Smooth muscle cell (in vitro differentiated cells): ENCODE data around the gene KCNH5. TPM values are rescaled to one million over a fixed set of nuclear protein-coding genes. Genes with fewer than 3 reads are reported as not detected.

ENCODE experiments used
- DNase-seq: peaks from one replicate; lab custom pipeline; 2025; ENCODE audit not compliant: unreplicated experiment; lab: John Stamatoyannopoulos, UW
- H2AFZ ChIP-seq: fragments of 200-600 bp; sonication (generic); 2 replicates; pipeline ENCODE4 v1.6.0; 2016; ENCODE audit warnings: antibody characterized with exemption, low read depth, mild to moderate bottlenecking
- H3F3A ChIP-seq: fragments of 200-600 bp; sonication (generic); 2 replicates; pipeline ENCODE4 v1.6.0; 2017; ENCODE audit warnings: antibody characterized with exemption, low read depth
- H3K27ac ChIP-seq: fragments of 200-600 bp; sonication (generic); 2 replicates; pipeline ENCODE4 v1.5.1; 2016; ENCODE audit warnings: low read depth, mild to moderate bottlenecking
- H3K27me3 ChIP-seq: fragments of 200-600 bp; sonication (generic); 2 replicates; pipeline ENCODE4 v1.6.1; 2016; ENCODE audit warnings: low read depth, mild to moderate bottlenecking
- H3K36me3 ChIP-seq: fragments of 200-600 bp; sonication (generic); 2 replicates; pipeline ENCODE4 v1.5.1; 2016; ENCODE audit warnings: low read depth
- H3K4me1 ChIP-seq: fragments of 200-600 bp; sonication (generic); 2 replicates; pipeline ENCODE4 v1.5.1; 2016; ENCODE audit warnings: low read depth
- H3K4me2 ChIP-seq: fragments of 200-600 bp; sonication (generic); 2 replicates; pipeline ENCODE4 v1.6.0; 2016; ENCODE audit warnings: mild to moderate bottlenecking
- H3K4me3 ChIP-seq: fragments of 200-600 bp; sonication (generic); 2 replicates; pipeline ENCODE4 v1.5.1; 2016; ENCODE audit warnings: mild to moderate bottlenecking
- H3K79me2 ChIP-seq: fragments of 200-600 bp; sonication (generic); 2 replicates; pipeline ENCODE4 v1.6.0; 2016; ENCODE audit warnings: low read depth, mild to moderate bottlenecking
- H3K9ac ChIP-seq: fragments of 200-600 bp; sonication (generic); 2 replicates; pipeline ENCODE4 v1.6.0; 2016; ENCODE audit warnings: low read depth
- H3K9me3 ChIP-seq: fragments of 200-600 bp; sonication (generic); replicated peaks from 2 replicates; pipeline ENCODE4 v1.5.1; 2016; ENCODE audit warnings: low read depth
- H4K20me1 ChIP-seq: fragments of 200-600 bp; sonication (generic); 2 replicates; pipeline ENCODE4 v1.6.0; 2016; ENCODE audit warnings: low read depth
- CTCF ChIP-seq: fragments of 200-600 bp; sonication (generic); IDR thresholded peaks from 2 replicates; pipeline ENCODE4 v1.5.1; 2017; ENCODE audit warnings: borderline replicate concordance, mild to moderate bottlenecking, antibody characterized with exemption; ENCODE audit not compliant: insufficient read depth, poor library complexity, severe bottlenecking
- WGBS: methylation state at CpG from one replicate; pipeline ENCODE4 v1.1.7; 2016; ENCODE audit warnings: low lambda C conversion rate; 5-methylcytosine and 5-hydroxymethylcytosine counted together
- polyA plus RNA-seq: library from polyadenylated mRNA; unstranded; fragments of >200 nt; fragmentation: Nextera tagmentation; extraction: Ambion mirVana; gene quantifications from 2 replicates; pipeline ENCODE4 v1.2.1, GENCODE V29; 2016
- total RNA-seq: library from RNA; depleted of rRNA; stranded (reverse); fragments of >200 nt; gene quantifications from 2 replicates; pipeline ENCODE4 v1.2.3, GENCODE V29; 2014

The KCNH5 gene
- total and polyA plus RNA-seq, 2 experiments from 2014 or later: 0.03 to 0.54 TPM

GRCh38 chr14:62655166-62655565, 390.1 kb downstream of the KCNH5 start:
- no peaks in the 10 kb centered on the region for H3K36me3 ChIP-seq
- H3K4me3 ChIP-seq: no peak overlapping the region
- no peak overlapping the region for H3K9ac ChIP-seq
- WGBS: 16% methylated on average over 4 of the region's 4 CpGs
- peaks cover 18% of the 10 kb centered on the region for H3K4me1 ChIP-seq
- H2AFZ ChIP-seq: no peak overlapping the region
- H3K9me3 ChIP-seq: no peaks in the 10 kb centered on the region
- peak overlapping the region; percentile 66 for H3K4me2 ChIP-seq
- H3K27ac ChIP-seq: no peak overlapping the region
- no peak for DNase-seq
- TF ChIP-seq CTCF: no peak
- no peaks in the 10 kb centered on the region for H3K27me3 ChIP-seq
- no peaks in the 10 kb centered on the region for H3K79me2 ChIP-seq
- H3F3A ChIP-seq: no peaks in the 10 kb centered on the region
- H4K20me1 ChIP-seq: no peaks in the 10 kb centered on the region

- Histone ChIP-seq H3K9ac (no peak overlapping the region), H3K4me1 (peaks cover 18% of the 10 kb centered on the region), H3K4me2 (peak overlapping the region; percentile 66), H3K27ac (no peak overlapping the region), H3F3A (no peaks in the 10 kb centered on the region), H3K36me3 (no peaks in the 10 kb centered on the region), H4K20me1 (no peaks in the 10 kb centered on the region), H3K9me3 (no peaks in the 10 kb centered on the region), H3K27me3 (no peaks in the 10 kb centered on the region), H3K79me2 (no peaks in the 10 kb centered on the region), H2AFZ (no peak overlapping the region), H3K4me3 (no peak overlapping the region)
- 51% methylated on average over 5 of the region's 5 CpGs for WGBS
- no peak for DNase-seq
- TF ChIP-seq CTCF: no peak
Observed at GRCh38 chr14:62654641-62655040, 390.6 kb downstream of the KCNH5 start.

Other genes with a start within 250 kb of the KCNH5 start
- gene RHOJ, start 159.0 kb upstream of the KCNH5 start, total RNA-seq: 4.6 and 5.1 TPM in 2 replicates
- 3.4 and 3.7 TPM in 2 replicates for gene RHOJ, start 159.0 kb upstream of the KCNH5 start, polyA plus RNA-seq